Endothelial cell (in vitro differentiated cells): Measurements from ENCODE around the gene RPRD1B. TPM values are rescaled to one million over a fixed set of nuclear protein-coding genes. Genes with fewer than 3 reads are reported as not detected.

Source experiments
- DNase-seq: peaks from one replicate; pipeline ENCODE4 v3.0.0; 2021; ENCODE audit warnings: low spot score
- H3K27ac Mint-ChIP-seq: one replicate; pipeline ENCODE4 v1.8.0; 2021; ENCODE audit warnings: mixed read lengths, inconsistent platforms; ENCODE audit not compliant: unreplicated experiment
- H3K27me3 Mint-ChIP-seq: one replicate; pipeline ENCODE4 v1.8.0; 2021; ENCODE audit warnings: mild to moderate bottlenecking, moderate library complexity, mixed read lengths, inconsistent platforms; ENCODE audit not compliant: unreplicated experiment
- H3K36me3 Mint-ChIP-seq: one replicate; pipeline ENCODE4 v1.8.0; 2021; ENCODE audit warnings: mild to moderate bottlenecking, low read depth, mixed read lengths, inconsistent platforms; ENCODE audit not compliant: unreplicated experiment
- H3K4me1 Mint-ChIP-seq: one replicate; pipeline ENCODE4 v1.8.0; 2021; ENCODE audit warnings: mild to moderate bottlenecking, mixed read lengths, inconsistent platforms; ENCODE audit not compliant: unreplicated experiment
- H3K4me3 Mint-ChIP-seq: one replicate; pipeline ENCODE4 v1.8.0; 2021; ENCODE audit warnings: mild to moderate bottlenecking, mixed read lengths, inconsistent platforms; ENCODE audit not compliant: unreplicated experiment
- H3K9me3 Mint-ChIP-seq: one replicate; pipeline ENCODE4 v1.8.0; 2021; ENCODE audit warnings: mixed read lengths, inconsistent platforms; ENCODE audit not compliant: unreplicated experiment
- CTCF ChIP-seq: fragments of 200-600 bp; sonication (generic); IDR thresholded peaks from one replicate; pipeline ENCODE4 v1.5.0; 2021; ENCODE audit warnings: antibody characterized with exemption; ENCODE audit not compliant: unreplicated experiment
- total RNA-seq: library from RNA; stranded (reverse); fragmentation: NEBNext Ultra II Directional; extraction: Animal tissue kit (Norgen Biotek cat#: 25700); gene quantifications from one replicate; pipeline ENCODE4 v1.2.1, GENCODE V29; 2021; ENCODE audit not compliant: unreplicated experiment

The RPRD1B gene
- total RNA-seq, 1 donor from 2014 or later = 24.1 TPM

GRCh38 chr20:38076548-38076947 is 43.0 kb downstream of the RPRD1B start:
- peaks cover 2% of the 10 kb centered on the region for H3K27me3 Mint-ChIP-seq
- no peaks in the 10 kb centered on the region for H3K9me3 Mint-ChIP-seq
- H3K27ac Mint-ChIP-seq = no peak overlapping the region
- H3K36me3 Mint-ChIP-seq = peaks cover 42% of the 10 kb centered on the region
- no peak for DNase-seq
- H3K4me3 Mint-ChIP-seq = no peak overlapping the region
- H3K4me1 Mint-ChIP-seq = no peaks in the 10 kb centered on the region
- TF ChIP-seq CTCF = no peak

DNA sequence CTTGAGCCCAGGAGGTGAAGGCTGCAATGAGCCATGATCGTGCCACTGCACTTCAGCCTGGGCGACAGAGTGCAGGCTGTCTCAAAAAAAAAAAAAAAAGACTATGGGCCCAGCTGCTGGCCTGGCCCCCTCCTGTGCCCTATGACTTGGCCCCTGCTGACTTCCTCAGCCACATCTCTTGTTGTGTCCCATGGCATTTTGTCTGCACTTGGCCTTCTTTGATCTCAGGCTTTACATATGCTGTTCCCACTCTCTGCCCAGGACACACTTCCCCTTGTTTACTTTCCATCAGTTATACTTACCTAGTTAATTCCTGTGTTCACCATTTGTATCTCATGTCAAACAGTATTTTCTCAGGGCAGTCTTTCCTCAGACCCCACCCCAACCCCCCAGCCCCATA is 44.5 kb downstream of the RPRD1B start:
- no peak for TF ChIP-seq CTCF
- no peak for DNase-seq
- Mint-ChIP-seq H3K9me3 (no peaks in the 10 kb centered on the region), H3K27ac (no peak overlapping the region), H3K36me3 (peaks cover 35% of the 10 kb centered on the region), H3K4me3 (no peak overlapping the region), H3K27me3 (peaks cover 2% of the 10 kb centered on the region), H3K4me1 (no peaks in the 10 kb centered on the region)

GRCh38 chr20:38079353-38079752 is 45.8 kb downstream of the RPRD1B start:
- Mint-ChIP-seq H3K4me1 (peaks cover 8% of the 10 kb centered on the region), H3K9me3 (no peaks in the 10 kb centered on the region), H3K36me3 (peaks cover 38% of the 10 kb centered on the region), H3K27ac (no peak overlapping the region), H3K27me3 (peaks cover 2% of the 10 kb centered on the region), H3K4me3 (peak overlapping the region; percentile 44)
- TF ChIP-seq CTCF = no peak
- DNase-seq = no peak

- H3K4me3 Mint-ChIP-seq = no peak overlapping the region
- peaks cover 8% of the 10 kb centered on the region for H3K4me1 Mint-ChIP-seq
- no peak for DNase-seq
- TF ChIP-seq CTCF = no peak
- no peak overlapping the region for H3K27ac Mint-ChIP-seq
- H3K27me3 Mint-ChIP-seq = peaks cover 3% of the 10 kb centered on the region
- H3K9me3 Mint-ChIP-seq = no peaks in the 10 kb centered on the region
- peaks cover 51% of the 10 kb centered on the region for H3K36me3 Mint-ChIP-seq
Observed at GRCh38 chr20:38081575-38081974, 48.0 kb downstream of the RPRD1B start.

DNA sequence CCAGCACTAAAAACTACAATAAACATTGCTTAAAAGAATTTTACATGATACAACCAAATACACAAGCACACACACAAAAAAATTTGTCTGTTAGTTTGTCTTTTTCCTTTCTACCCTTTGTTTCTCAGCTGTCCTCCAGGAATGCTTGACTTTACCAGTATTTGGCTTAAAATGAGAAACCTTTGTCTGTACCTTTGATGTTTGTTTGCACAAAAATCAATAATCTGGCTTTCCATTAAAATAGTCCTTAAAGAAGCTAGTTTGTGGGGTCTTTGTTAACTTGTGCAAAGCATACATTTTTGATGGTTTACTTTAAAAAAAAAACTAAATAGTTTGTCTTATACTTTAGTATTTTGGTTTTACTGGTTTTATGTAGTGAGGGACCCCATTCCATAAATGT is 49.3 kb downstream of the RPRD1B start:
- no peak for DNase-seq
- H3K4me3 Mint-ChIP-seq = no peak overlapping the region
- no peaks in the 10 kb centered on the region for H3K9me3 Mint-ChIP-seq
- peaks cover 8% of the 10 kb centered on the region for H3K4me1 Mint-ChIP-seq
- no peak overlapping the region for H3K27ac Mint-ChIP-seq
- peaks cover 3% of the 10 kb centered on the region for H3K27me3 Mint-ChIP-seq
- H3K36me3 Mint-ChIP-seq = peaks cover 53% of the 10 kb centered on the region
- no peak for TF ChIP-seq CTCF
